Muscle of leg (tissue), 11 donors: ENCODE results near the gene ASB18. TPM values are rescaled to one million over a fixed set of nuclear protein-coding genes. Genes with fewer than 3 reads are reported as not detected.
A peak's percentile ranks its signal among the peaks of the same experiment; 100 is the strongest.

Source experiments
- DNase-seq: peaks from one replicate; pipeline ENCODE4 v3.0.0; 2013
- H3K27ac ChIP-seq: one replicate; pipeline ENCODE4 v1.5.1; 2013; ENCODE audit warnings: mild to moderate bottlenecking, low read length, control low read depth
- H3K27me3 ChIP-seq: one replicate; pipeline ENCODE4 v1.6.1; 2013; ENCODE audit warnings: low read length; ENCODE audit not compliant: control insufficient read depth, insufficient read depth
- H3K36me3 ChIP-seq: one replicate; pipeline ENCODE4 v1.6.1; 2013; ENCODE audit warnings: low read length; ENCODE audit not compliant: control insufficient read depth, insufficient read depth
- H3K4me1 ChIP-seq: one replicate; pipeline ENCODE4 v1.6.1; 2013; ENCODE audit warnings: low read length; ENCODE audit not compliant: control insufficient read depth, insufficient read depth
- H3K4me3 ChIP-seq: one replicate; pipeline ENCODE4 v1.5.1; 2013; ENCODE audit warnings: low read length, control low read depth
- H3K9me3 ChIP-seq: replicated peaks from 2 replicates; pipeline ENCODE4 v1.6.1; 2013; ENCODE audit warnings: low read depth, low read length; ENCODE audit not compliant: control insufficient read depth
- WGBS: methylation state at CpG from one replicate; pipeline ENCODE4 v1.1.5; 2013; ENCODE audit warnings: missing lambda C conversion rate; ENCODE audit not compliant: insufficient coverage; 5-methylcytosine and 5-hydroxymethylcytosine counted together
- polyA plus RNA-seq, 8 donors: library from polyadenylated mRNA; unstranded; fragments of 120-200 nt; gene quantifications; one replicate each; pipeline versions ENCODE4 v1.2.1 to v1.2.3, GENCODE V29; 2013; ENCODE audit warnings: inconsistent platforms in 1 of 8, low replicate concordance in 1 of 8; ENCODE audit not compliant: insufficient read length in 8 of 8, insufficient read depth in 1 of 8
- total RNA-seq: library from RNA; stranded (reverse); fragments of 120-200 nt; gene quantifications from one replicate; pipeline ENCODE4 v1.2.4, GENCODE V29; 2013

The ASB18 gene
- total and polyA plus RNA-seq, 9 donors, result 2.9 to 11.0 (median 5.4) TPM

DNA sequence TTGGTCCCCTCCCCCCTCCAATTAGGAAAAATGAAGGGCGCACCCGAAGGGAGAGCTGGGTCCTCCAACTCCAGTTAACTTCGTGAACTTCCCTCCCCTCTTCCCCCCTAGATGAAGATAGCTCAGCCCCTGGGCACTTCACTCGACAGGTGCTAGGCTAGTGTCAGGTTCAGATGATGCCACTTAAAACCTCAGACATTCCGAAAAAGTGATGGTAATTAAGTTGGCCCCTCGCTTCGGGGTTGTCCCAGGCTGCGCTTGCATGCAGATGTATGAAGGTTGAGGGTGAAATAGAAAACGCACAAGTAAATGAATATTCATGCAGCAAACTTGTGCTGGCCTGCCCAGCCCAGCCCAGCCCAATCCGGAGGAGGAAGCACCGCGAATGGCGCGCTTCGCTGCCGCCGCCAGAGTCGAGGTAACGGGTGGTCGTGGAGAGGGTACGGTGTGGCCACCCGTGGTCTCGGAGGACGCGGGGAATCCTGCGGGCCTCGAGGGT lies 93.0 kb downstream of the ASB18 start:
- Histone ChIP-seq H3K4me3 (no peak overlapping the region), H3K9me3 (no peaks in the 10 kb centered on the region), H3K27ac (no peak overlapping the region), H3K36me3 (no peaks in the 10 kb centered on the region), H3K4me1 (peaks cover 40% of the 10 kb centered on the region), H3K27me3 (peaks cover 92% of the 10 kb centered on the region)
- DNase-seq, result no peak
- 2% methylated on average over 24 of the region's 27 CpGs for WGBS

DNA sequence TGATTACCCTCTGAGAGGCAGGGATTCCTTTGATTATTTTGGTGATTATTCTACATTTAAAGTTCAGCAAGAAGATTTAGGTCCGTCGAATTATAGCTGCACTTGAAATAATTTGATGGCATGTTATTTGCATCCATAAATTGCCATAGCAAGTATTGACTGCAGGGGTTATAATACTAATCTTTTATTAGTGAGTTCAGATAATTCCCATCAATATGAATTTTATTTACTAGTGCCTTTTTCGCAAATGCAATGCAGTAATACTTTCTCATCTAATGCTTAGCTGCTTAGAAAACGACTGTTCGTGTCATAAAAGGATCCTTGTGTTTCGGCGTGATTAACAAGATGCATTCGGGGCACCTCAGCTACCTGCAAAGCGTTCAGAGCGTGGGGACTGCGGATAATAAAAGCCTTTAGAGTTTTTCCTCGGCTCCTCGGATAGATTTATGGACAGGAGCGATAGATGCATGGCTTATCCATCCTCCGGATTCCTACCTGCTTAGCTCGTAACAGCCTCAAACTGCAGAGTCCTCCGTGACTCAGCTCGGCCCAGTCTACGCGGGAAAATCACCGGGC lies 93.5 kb downstream of the ASB18 start:
- Histone ChIP-seq H3K4me1 (peaks cover 46% of the 10 kb centered on the region), H3K9me3 (no peaks in the 10 kb centered on the region), H3K27me3 (peaks cover 95% of the 10 kb centered on the region), H3K27ac (no peak overlapping the region), H3K36me3 (no peaks in the 10 kb centered on the region), H3K4me3 (no peak overlapping the region)
- 4% methylated on average over 15 of the region's 21 CpGs for WGBS
- DNase-seq, result no peak

DNA sequence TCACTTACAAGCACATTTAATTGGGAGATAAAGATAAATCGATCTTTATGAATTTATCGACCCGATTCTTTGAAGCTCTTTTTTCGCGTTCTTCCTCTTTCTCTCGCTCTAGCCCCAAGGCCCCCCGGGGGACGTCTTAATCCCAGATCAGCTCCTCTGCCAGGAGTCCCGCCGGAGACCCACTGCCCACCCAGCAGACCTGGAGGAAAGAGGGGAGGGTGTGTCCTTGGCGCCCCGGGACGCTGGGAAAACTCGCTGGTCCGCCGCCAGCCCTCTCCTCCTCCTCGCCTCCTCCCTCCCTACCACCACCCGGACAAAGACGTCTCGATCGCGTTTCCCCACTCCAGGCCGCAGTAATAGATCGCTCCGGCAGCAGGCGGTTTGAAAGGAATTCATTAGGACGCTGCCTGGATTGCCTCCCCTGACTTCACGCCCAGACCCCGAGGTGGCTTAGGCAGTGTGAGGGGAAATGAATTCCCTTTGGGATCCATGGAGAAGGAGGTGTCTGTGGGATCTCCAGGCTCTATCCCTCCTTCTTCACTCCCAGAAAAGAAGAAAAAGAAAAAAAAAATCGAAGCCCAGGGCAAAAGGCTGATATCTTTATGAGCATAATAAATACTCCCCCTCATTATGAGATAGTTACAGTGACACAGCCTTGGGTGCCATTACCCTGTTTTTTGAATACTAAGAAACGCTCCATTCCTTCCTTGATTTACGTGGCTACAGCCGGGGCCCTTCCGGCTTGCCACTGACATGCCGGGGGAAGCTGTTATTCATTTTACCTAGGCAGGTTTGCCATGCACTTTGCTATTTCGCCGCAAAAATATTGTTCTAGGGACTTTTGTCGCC lies 94.2 kb downstream of the ASB18 start:
- H3K27ac ChIP-seq, result no peak overlapping the region
- peaks cover 97% of the 10 kb centered on the region for H3K27me3 ChIP-seq
- H3K36me3 ChIP-seq, result no peaks in the 10 kb centered on the region
- 9% methylated on average over 10 of the region's 38 CpGs for WGBS
- H3K9me3 ChIP-seq, result no peaks in the 10 kb centered on the region
- H3K4me3 ChIP-seq, result no peak overlapping the region
- no peak for DNase-seq
- peaks cover 47% of the 10 kb centered on the region for H3K4me1 ChIP-seq

DNA sequence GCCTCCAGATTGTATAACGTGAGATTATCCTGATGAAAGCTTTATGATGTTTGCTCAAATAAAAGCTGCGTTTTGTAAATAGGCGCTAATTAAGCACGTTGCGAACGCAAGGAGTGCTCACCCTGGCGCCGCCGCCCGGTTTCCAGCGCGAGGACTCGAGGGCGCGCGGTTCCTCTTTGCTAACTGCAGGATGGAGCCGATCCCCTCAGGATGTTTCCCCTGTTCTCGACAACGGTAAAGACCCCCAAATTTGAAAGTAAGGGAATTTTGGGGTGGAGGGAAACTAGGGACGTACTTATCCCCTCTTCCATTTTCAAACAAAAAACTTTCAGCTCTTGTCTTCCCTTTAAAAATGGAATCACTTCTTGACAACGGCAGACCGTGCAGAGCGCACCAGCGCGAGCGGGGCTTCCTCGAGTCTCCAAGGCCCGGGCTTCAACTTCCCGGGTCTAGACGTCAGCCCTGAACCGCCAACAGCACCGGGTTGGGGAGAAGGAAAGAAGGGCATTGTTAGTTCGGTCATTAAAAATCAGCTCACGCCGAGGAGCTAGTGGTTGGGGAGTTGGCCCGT lies 95.0 kb downstream of the ASB18 start:
- DNase-seq, result no peak
- Histone ChIP-seq H3K27ac (no peak overlapping the region), H3K27me3 (peaks cover 97% of the 10 kb centered on the region), H3K4me1 (peaks cover 54% of the 10 kb centered on the region), H3K9me3 (no peaks in the 10 kb centered on the region), H3K36me3 (no peaks in the 10 kb centered on the region), H3K4me3 (no peak overlapping the region)
- WGBS, result 2% methylated on average over 21 of the region's 36 CpGs

DNA sequence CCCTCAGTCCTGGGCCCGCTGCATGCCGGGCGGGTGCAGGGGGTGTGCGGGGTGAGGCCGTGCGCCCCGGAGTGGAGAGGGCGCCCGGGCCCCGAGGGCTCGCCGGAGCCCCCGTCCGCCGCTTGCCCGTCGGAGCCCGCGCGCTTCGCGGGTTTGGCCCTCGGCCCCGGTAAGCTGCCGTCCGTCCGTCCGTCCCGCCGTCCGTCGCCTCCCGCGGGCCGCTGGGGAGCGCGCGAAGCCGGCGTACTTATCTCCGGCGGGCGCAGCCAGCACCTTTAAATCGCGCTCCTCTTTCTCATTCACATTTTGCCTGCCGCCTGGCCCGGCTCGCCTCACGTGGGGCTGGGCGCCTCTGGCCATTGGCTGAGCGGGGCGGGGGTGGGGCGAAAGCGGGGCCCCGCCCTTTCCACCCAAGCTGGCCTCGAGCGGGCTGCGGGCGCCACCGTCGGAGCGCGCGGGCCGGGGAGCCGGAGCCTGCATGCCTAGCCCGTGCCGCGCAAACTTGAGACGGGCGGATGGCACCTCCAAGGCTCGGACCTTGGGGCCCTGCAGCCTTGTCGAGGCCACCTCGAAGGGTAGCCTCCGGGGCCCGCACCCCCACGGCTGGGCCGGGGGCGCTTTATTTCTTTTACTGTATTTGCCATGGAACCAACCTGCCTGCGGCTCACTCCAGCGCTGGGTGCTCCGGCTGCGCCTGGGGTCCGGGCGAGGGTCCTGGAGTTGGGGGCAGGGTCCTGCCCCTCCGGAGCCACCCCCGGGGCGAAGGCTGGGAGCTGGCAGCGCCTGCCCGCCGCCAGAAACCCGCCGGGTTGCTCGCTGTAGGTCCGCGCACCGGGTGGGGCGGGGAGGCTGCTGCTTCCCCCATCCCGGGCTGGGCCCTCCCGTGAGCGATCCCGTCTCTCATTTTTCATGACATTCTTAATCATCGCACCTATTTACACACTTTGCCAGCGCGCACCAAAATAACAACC lies 95.8 kb downstream of the ASB18 start, which contains the start of gene GBX2:
GBX2 (minus strand) TSS at position 277 of the 971 bp plus-strand sequence. CDS start 415 bp downstream, outside the sequence.
- Histone ChIP-seq H3K4me3 (no peak within 1 kb of the TSS), H3K36me3 (no peaks in the 10 kb centered on the region), H3K9me3 (no peaks in the 10 kb centered on the region), H3K27me3 (peaks cover 97% of the 10 kb centered on the region), H3K4me1 (peaks cover 57% of the 10 kb centered on the region), H3K27ac (no peak within 1 kb of the TSS)
- WGBS, result under 1% methylated on average over 98 of the region's 105 CpGs
- DNase-seq, result peak; percentile 67

DNA sequence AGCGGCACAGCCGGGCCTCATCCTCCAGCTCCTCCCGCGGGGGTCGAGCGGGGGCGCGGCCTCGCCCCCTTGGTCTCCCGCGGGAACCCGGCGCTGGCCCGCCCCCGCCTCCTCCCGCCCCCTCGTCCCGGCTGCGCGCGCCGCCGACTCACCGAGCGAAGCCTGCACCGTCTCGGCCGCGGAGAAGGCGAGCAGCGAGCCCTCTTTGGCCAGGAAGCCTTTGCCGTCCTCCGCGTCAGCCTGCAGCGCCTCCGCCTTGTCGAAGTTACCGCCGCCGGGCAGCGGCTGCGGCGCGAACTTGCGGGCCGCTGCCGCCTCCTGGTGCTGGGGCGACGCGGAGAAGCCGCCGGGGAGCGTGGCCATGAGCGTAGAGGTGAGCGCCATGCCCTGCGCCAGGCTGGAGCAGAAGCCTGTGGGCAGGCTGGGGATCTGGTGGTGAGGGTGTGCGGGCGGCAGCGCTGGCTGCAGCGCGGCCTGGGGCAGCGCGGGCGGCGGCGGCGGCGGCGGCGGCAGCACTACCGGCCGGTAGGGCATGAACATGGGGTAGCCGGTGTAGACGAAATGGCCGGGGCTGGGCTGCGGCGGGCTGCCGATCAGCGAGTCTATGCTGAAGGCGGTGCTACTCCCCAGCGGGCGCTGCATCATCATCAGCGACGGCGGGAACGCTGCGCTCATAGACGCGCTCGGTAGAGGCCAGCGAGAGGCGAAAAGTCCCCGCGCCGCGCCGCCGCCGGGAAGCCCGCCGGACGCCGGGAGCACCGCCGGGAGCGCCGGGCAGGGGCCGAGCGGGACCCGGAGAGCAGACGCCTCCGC lies 96.7 kb downstream of the ASB18 start:
- Histone ChIP-seq H3K4me3 (no peak overlapping the region), H3K36me3 (no peaks in the 10 kb centered on the region), H3K4me1 (peaks cover 52% of the 10 kb centered on the region), H3K9me3 (no peaks in the 10 kb centered on the region), H3K27ac (no peak overlapping the region), H3K27me3 (peaks cover 97% of the 10 kb centered on the region)
- under 1% methylated on average over 111 of the region's 112 CpGs for WGBS
- no peak for DNase-seq

DNA sequence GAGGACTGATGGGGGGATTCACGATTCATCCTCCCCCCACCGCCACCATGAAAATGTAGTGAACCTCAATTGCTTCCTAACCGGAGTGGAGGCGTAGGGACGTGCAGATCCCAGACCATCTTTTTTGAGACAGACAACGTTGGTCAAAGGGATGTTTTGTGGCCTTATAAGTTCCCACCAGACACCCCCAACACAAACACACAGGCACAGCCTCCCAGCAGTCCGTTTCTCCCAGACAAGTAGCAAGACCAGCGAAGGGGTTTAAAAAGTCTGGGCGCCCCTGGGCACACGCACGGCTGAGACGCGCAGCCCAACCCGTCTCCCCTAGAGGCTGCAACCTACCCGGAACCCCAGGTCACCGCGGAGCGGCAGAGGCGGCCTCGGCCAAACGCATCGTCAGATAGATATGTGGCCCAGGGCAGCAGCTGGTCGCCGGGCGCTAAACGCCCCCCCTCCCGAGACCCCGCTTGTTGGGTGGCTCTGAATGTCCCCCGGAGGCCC lies 97.4 kb downstream of the ASB18 start:
- Histone ChIP-seq H3K27ac (no peak overlapping the region), H3K27me3 (peaks cover 98% of the 10 kb centered on the region), H3K4me3 (no peak overlapping the region), H3K4me1 (peaks cover 50% of the 10 kb centered on the region), H3K36me3 (no peaks in the 10 kb centered on the region), H3K9me3 (no peaks in the 10 kb centered on the region)
- DNase-seq, result no peak
- WGBS, result 1% methylated on average over 23 of the region's 29 CpGs

DNA sequence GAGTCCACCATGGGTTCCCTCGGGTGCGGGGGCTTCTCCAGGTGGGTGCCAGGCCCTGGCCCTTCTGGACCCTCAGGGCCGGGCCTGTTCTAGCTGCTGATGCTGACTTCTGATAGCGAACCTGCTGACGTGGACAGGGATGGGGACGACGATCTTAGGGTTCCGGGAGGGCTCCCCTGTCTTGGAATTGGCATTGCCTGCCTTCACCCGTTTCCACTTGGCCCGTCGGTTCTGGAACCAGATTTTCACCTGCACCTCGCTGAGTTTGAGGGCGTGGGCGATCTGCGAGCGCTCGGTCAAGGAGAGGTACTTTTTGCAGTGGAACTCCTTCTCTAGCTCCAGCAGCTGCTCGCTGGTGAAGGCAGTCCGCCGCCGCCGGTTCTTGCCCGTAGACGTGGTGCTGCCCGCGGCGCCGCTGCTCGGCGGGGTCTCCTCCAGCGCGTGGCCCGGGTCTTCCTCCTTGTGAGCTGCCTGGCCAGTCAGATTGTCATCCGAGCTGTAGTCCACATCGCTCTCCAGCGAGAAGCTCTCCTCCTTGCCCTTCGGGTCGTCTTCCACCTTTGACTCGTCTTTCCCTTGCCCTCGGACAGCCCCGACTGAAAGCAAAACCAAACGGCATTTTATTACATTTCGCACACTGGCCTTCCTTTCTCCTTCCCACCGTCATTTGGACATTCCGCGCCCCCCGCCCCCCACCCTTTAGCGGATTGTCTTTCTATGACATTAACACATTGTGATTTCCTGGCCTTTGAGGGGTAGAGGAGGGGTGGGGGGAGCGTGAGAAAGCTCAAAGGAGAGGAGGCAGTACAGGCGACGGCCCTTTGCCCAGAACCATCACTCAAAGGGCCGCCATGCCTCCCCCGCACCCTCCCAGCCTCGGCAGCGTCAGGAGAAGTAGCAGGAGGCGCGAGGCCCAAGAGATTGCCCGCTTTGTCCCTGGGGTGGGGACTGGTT lies 98.1 kb downstream of the ASB18 start:
- Histone ChIP-seq H3K36me3 (no peaks in the 10 kb centered on the region), H3K9me3 (no peaks in the 10 kb centered on the region), H3K27me3 (peaks cover 98% of the 10 kb centered on the region), H3K4me1 (peaks cover 44% of the 10 kb centered on the region), H3K27ac (no peak overlapping the region), H3K4me3 (peak overlapping the region; percentile 15)
- no peak for DNase-seq
- 8% methylated on average over 43 of the region's 58 CpGs for WGBS
